Frontal cortex (tissue), 4 donors: ENCODE data around the gene CBX8. TPM values are rescaled to one million over a fixed set of nuclear protein-coding genes. Genes with fewer than 3 reads are reported as not detected.
A peak's percentile ranks its signal among the peaks of the same experiment; 100 is the strongest.

Experiments
- DNase-seq, 2 donors: peaks; one replicate each; pipeline ENCODE4 v3.0.0; 2012; ENCODE audit warnings: low spot score in 2 of 2
- FAIRE-seq: peaks from 2 replicates; lab custom pipeline; 2012; peaks lifted over from hg19 to GRCh38; lab: Jason Lieb, UNC
- total RNA-seq: library from RNA; depleted of rRNA; stranded (reverse); fragments of >200 nt; gene quantifications from one replicate; pipeline ENCODE4 v1.2.3, GENCODE V29; 2014
- donor health status: control.
- donor health status: control.
- donor health status: control.

CBX8 gene
- total RNA-seq, 1 donor from 2014 or later = 7.7 TPM

- DNase-seq (no peak), FAIRE-seq (no peak)
These were observed 24.6 kb upstream of the CBX8 start for GRCh38 chr17:79821331-79822095.

GRCh38 chr17:79820959-79821330 is 24.1 kb upstream of the CBX8 start:
- FAIRE-seq (no peak), DNase-seq (no peak)

DNA sequence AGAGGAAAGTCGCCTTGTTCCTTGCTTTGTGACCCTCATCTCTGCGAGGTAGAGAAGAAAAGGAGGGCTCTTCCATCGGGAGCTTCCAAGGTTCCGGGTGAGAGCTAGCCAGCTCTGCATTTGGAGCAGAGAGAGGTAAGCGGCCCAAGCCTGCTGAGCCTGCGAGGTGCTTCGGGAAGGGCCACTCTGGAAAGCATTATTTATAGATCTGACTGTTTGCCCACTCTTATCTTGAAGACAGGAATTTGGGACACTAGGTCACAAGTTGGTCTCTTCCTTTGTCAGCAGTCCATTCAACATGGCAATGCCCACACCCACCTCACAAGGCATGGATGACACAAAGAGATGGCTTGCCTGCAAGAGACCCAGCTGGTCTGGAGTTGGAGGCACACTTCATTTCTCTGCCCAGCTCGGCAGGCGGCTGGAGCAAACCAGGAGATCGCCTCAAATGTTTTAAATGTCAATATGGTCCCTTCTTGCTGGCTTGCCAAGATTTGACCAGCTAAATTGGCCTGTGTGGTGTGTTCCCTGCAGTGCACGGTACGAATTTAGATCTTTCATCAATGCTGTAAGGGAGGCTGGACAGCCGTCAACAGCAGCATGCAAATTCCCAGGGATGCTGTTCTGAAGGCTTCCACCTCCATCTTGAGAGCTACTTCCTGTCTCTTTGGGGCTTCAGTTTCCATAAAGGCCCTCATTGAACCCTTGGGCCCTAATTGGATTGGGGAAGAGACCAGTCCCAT is 22.8 kb upstream of the CBX8 start:
- no peak for FAIRE-seq
- DNase-seq = no peak

DNA sequence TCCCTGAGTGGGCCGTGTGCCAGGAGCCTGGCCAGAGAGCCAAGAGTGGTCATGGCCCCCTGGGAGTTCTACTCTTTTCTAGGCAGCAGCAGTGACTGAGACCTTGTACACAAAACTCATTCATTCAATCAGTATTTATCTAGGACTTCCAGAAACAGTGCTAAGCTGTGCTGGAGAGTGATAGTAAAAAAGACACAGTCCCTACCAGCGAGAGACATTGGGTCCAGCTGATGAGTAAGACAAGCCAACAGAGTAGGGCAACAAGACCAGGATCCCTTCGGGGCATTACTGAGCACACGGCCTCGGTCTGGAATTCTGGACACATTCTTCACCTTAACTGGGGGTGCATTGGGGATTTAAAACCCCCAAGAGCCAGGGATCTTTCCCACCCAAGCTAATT is 22.2 kb upstream of the CBX8 start:
- no peak for FAIRE-seq
- no peak for DNase-seq

- FAIRE-seq = no peak
- DNase-seq = no peak
These were observed 21.3 kb upstream of the CBX8 start for GRCh38 chr17:79818026-79818758.

DNA sequence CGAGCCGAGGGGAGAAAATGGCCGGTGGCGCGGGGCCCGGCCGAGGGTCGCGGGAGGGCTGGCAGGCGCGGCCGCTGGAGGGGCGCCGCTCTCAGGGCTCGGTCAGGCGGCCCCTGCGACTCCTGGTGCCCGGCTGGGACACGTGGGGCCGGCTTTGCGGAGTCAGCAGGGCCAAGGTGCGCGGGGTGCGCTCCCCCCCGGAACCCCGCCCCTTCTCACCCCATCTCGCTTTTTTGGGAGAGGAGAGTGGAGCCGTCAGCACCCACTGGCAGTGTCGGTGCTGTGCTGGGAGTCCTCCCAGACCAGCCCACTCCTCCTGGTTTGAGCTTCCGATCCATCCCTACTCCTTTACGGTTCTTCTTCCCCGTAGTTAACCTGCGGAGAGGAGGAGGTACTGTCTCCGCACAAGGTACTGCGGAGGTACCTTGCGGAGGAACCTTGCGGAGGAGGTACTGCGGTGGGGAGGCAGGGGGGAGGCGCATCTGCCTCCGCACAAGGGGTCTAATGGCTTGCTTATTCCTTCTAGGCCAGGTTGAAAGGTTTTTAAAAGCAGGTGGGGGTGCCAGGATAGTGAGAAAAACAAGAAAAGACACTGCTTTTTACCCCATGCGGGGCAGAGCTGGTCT is 19.1 kb upstream of the CBX8 start:
- no peak for FAIRE-seq
- peak in 1 of 2 donors; percentile 31 for DNase-seq

GRCh38 chr17:79814974-79815835 is 18.3 kb upstream of the CBX8 start:
- DNase-seq = peak in 1 of 2 donors; percentile 70
- FAIRE-seq = no peak

DNA sequence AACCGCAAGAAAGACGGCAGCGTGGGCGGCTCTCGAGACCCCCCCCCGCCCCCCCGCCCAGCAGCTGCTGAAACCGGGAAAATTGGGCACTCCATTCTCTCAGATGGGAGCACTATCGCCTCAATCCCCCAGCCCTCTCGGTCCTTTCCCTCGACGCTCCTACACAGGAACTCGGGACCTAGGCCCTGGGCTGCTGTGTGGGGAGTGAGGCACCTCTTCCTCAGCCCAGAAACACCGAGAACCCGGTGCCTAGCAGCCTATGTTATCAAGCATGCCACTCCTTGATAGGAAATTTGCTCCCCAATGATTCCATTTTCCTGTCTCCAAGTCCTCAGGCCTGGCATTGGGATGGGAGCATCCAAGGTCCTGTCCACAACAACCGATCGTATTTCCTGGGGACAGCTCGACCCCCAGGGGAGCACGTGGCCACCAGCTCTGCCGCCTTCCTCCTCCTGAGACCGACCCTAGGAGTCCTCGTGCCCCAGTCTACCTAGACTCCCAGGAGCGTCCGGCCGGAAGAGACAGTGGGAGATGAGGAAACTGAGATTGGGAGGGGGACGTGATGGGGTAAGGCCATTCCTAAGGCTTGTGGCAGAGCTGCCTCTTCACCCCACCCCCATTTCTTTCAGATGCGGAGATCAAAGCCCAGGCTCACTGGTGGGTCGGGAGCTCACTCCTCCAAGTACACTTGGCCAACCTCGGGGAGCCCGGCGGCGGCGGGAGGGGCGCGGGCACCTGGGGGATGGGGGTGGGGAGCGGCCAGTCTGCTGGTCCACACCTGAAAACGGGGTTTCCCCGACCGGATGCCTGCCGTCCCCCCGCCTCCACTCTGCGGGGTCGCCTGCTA is 17.5 kb upstream of the CBX8 start:
- peak in 1 of 2 donors; percentile 51 for DNase-seq
- no peak for FAIRE-seq

GRCh38 chr17:79813297-79814126 is 16.6 kb upstream of the CBX8 start:
- no peak for FAIRE-seq
- DNase-seq = peak in 1 of 2 donors; percentile 71

- DNase-seq (peak in 1 of 2 donors; percentile 59), FAIRE-seq (no peak)
These were observed 15.7 kb upstream of the CBX8 start for GRCh38 chr17:79812353-79813258.

GRCh38 chr17:79811868-79812352 is 15.0 kb upstream of the CBX8 start:
- DNase-seq (no peak), FAIRE-seq (no peak)

- FAIRE-seq = no peak
- peak; percentile 67 to 82 for DNase-seq
These were observed 14.4 kb upstream of the CBX8 start for GRCh38 chr17:79811011-79811867.

- no peak for FAIRE-seq
- peak; percentile 92 to 97 for DNase-seq
These were observed 13.5 kb upstream of the CBX8 start for GRCh38 chr17:79810130-79811010.

- DNase-seq (no peak), FAIRE-seq (no peak)
These were observed 12.8 kb upstream of the CBX8 start for GRCh38 chr17:79809530-79810129.
